ENCODE measurements around the gene TICRR.

Gene TICRR

DNA sequence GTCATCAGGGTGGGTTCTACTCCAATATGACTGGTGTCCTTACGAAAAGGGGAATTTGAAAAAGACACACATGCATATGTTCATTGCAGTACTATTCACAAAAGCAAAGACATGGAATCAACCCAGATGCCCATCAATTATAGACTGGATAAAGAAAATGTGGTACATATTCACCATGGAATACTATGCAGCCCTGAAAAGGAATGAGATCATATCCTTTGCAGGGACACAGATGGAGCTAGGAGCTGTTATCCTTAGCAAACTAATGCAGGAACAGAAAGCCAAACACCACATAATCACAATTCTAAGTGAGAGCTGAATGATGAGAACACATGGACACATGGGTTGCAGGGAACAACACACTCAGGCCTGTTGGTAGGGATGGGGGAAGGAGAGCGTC, 24.8 kb upstream of the TICRR start:
- peaks cover 15% of the 10 kb centered on the region for H3K27me3 ChIP-seq (ENCODE audit: insufficient read depth, low read length)
- no peaks in the 10 kb centered on the region for H3K9me3 ChIP-seq (ENCODE audit: low read length)
- H3K4me3 ChIP-seq (ENCODE audit: low read length) = no peak overlapping the region
- H2AFZ ChIP-seq (ENCODE audit: low read depth, low read length) = no peak overlapping the region
- peaks cover 9% of the 10 kb centered on the region for H3K4me1 ChIP-seq (ENCODE audit: insufficient read depth, low read length)
- H3K36me3 ChIP-seq (ENCODE audit: insufficient read depth, low read length) = no peaks in the 10 kb centered on the region

DNA sequence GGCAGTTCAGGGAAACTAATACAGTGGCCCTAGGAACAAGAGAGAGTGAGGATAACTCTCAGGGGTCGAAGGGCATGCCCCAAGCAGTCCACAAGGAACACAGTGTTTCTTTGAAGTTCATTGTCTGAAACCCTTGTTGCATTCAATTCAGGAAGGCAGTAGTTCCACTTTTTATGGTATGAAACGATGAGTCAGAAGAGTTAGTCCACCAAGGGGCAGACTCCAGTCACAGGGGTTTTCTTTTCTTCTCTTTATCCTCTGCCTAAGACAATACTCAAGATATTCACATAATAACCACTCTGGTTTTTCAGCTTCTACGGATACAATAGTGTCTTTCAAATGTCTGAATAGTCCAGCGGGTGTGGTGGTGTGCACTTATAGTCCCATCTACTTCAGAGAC, 23.7 kb upstream of the TICRR start:
- H3K36me3 ChIP-seq (ENCODE audit: insufficient read depth, low read length) = no peaks in the 10 kb centered on the region
- no peaks in the 10 kb centered on the region for H3K9me3 ChIP-seq (ENCODE audit: low read length)
- no peak overlapping the region for H3K4me3 ChIP-seq (ENCODE audit: low read length)
- peaks cover 9% of the 10 kb centered on the region for H3K4me1 ChIP-seq (ENCODE audit: insufficient read depth, low read length)
- peaks cover 10% of the 10 kb centered on the region for H3K27me3 ChIP-seq (ENCODE audit: insufficient read depth, low read length)
- no peak overlapping the region for H2AFZ ChIP-seq (ENCODE audit: low read depth, low read length)

DNA sequence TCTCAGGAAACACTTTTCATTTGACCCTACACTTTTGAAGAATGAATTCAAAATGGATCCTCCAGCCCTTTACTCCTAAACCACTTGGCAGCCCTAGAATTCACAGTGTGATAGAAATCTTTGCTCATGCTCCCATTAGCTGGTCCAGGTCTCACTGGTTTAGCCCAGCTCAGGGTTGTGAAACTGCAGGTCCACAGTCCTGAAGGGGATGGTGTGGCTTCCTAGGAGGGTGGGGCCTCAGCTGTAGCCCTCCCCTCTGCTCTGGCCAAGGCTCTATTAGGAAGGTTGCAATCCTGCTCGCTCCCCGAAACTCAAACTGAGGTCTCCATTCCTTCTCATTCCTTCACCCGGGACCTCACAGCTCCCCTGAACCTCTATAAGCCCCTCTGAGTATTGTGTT, 21.6 kb upstream of the TICRR start:
- H3K36me3 ChIP-seq (ENCODE audit: insufficient read depth, low read length) = no peaks in the 10 kb centered on the region
- H3K27me3 ChIP-seq (ENCODE audit: insufficient read depth, low read length) = peaks cover 9% of the 10 kb centered on the region

DNA sequence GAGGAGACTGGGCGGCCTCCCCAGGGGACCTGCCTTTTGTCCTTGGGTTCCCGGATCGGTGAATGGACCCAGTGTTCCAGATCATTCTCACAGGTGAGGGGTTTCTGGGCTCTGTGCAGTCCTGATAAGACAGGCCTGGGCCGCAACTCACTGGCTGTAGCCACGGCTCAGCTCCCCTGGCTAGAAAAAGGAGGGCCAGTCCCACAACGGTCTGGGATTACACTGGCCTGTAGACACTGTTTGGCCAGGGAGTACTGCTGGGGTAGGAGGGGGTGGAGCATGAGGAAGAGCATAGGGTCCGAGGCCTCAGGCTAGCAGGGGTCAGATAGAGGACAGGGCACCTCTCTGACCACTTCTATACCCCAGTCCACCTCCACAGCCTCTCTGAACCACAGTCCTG, 21.0 kb upstream of the TICRR start:
- Histone ChIP-seq H3K9me3 (ENCODE audit: low read length) (no peaks in the 10 kb centered on the region), H3K36me3 (ENCODE audit: insufficient read depth, low read length) (no peaks in the 10 kb centered on the region), H3K4me1 (ENCODE audit: insufficient read depth, low read length) (peaks cover 9% of the 10 kb centered on the region), H3K4me3 (ENCODE audit: low read length) (no peak overlapping the region), H2AFZ (ENCODE audit: low read depth, low read length) (no peak overlapping the region), H3K27me3 (ENCODE audit: insufficient read depth, low read length) (peaks cover 7% of the 10 kb centered on the region)

More for the DNA sequence above, 21.6 kb upstream of the TICRR start:
- no peak overlapping the region for H3K4me3 ChIP-seq (ENCODE audit: low read length)
- H3K9me3 ChIP-seq (ENCODE audit: low read length) = no peaks in the 10 kb centered on the region
- peaks cover 9% of the 10 kb centered on the region for H3K4me1 ChIP-seq (ENCODE audit: insufficient read depth, low read length)
- H2AFZ ChIP-seq (ENCODE audit: low read depth, low read length) = no peak overlapping the region

DNA sequence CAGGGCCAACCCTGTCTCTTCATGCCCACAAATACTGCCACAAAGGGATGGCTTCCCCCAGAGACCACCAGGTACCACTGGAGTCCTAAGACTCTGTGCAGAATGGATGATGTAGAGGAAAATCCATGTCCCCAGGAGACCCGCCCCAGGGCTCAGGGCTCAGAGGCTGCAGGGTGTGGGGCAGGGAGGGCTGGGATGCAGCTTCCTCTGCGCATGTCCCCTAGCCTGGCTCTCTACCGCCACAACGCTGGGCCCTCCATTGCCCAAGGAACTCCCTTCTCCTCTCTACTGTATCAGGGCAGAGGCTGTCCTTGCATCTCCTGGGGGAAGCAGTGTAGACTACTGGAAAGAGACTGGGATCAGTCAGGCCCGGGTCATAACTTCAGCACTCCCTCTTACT, 19.5 kb upstream of the TICRR start:
- Histone ChIP-seq H3K36me3 (ENCODE audit: insufficient read depth, low read length) (no peaks in the 10 kb centered on the region), H3K9me3 (ENCODE audit: low read length) (no peaks in the 10 kb centered on the region), H2AFZ (ENCODE audit: low read depth, low read length) (no peak overlapping the region), H3K4me1 (ENCODE audit: insufficient read depth, low read length) (peaks cover 9% of the 10 kb centered on the region), H3K4me3 (ENCODE audit: low read length) (no peak overlapping the region), H3K27me3 (ENCODE audit: insufficient read depth, low read length) (peaks cover 7% of the 10 kb centered on the region)

DNA sequence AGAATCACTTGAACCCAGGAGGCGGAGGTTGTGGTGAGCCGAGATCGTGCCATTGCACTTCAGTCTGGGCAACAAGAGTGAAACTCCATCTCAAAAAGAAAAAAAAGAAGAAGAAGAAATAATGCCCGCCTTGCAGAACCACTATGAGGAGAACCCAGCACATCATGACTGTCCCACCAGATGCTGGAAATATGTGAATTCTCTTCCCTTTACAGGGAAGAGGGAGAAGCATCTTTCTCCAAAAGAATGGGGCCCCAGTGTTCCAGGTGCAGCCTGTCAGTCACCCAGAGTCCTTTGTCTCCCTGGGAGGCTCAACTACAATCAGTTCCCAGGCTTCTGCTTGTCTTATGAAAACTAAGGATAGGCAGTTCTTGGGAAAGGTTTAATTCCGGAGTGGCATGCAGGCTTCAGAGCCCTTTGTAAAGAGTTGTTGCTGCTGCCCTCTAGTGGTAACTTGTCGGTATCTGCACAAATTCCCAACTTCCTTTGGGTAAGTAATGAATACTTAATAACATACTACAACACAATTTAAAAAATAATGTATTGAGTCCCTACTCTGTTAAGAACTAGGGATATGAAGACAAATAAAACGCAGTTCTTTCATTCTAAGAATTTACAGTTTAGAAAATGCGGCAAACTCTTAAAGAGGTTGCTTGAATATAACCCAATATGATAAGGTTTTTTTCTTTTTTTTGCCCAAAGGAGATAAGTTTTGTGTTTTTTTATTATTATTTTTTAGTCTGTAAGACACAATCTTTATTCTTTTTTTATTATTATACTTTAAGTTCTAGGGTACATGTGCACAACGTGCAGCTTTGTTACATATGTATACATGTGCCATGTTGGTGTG, 18.6 kb upstream of the TICRR start:
- Histone ChIP-seq H3K36me3 (ENCODE audit: insufficient read depth, low read length) (no peaks in the 10 kb centered on the region), H3K27me3 (ENCODE audit: insufficient read depth, low read length) (peaks cover 7% of the 10 kb centered on the region), H3K4me3 (ENCODE audit: low read length) (no peak overlapping the region), H2AFZ (ENCODE audit: low read depth, low read length) (no peak overlapping the region), H3K9me3 (ENCODE audit: low read length) (no peaks in the 10 kb centered on the region), H3K4me1 (ENCODE audit: insufficient read depth, low read length) (peaks cover 4% of the 10 kb centered on the region)

DNA sequence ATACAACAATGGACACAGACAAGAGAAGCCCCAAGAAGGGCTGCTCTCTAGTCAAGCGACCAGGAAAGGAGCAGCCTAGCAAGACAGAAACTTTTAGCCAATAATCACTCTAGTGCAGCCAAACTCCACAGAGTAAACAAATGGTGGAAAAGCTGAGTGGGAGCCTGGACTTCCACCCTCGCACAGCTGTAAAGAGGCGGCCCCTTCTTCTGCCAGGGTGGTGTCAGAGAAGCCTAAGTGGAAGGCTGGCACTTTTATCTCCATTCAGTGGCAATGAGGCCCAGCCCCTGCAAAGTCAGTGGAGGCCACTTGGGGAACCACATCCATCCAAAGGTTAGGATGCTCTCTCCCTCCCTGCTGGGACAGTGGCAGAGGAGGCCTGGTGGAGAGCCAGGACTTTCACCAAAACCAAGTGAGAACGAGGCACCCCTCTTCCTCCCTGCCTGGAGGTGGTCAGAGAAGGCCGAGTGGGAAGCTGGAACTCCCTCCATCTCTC, 15.5 kb upstream of the TICRR start:
- H3K4me3 ChIP-seq (ENCODE audit: low read length) = no peak overlapping the region
- no peaks in the 10 kb centered on the region for H3K36me3 ChIP-seq (ENCODE audit: insufficient read depth, low read length)
- no peak overlapping the region for H2AFZ ChIP-seq (ENCODE audit: low read depth, low read length)
- H3K9me3 ChIP-seq (ENCODE audit: low read length) = no peaks in the 10 kb centered on the region
- no peaks in the 10 kb centered on the region for H3K4me1 ChIP-seq (ENCODE audit: insufficient read depth, low read length)
- peaks cover 3% of the 10 kb centered on the region for H3K27me3 ChIP-seq (ENCODE audit: insufficient read depth, low read length)

DNA sequence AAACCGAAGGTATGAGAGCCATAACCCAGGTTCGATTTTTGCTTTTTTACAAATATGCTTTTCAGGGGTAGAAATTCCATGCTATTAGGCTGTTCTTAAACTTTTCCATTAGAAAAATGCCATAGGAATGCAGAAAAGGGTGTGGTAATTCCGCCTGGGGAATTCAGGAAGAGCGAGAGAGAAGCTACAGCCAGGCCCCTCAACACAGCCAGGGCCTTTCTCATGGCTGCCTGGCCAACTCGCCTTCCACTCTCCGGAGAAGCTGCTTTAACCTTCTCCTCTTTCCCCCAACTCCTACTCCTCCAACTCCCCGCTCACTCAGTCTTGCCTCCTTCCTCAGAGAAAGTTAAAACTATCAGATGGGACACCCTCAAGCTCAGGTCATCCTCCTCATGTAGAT, 9.1 kb upstream of the TICRR start:
- Histone ChIP-seq H3K27me3 (ENCODE audit: insufficient read depth, low read length) (no peaks in the 10 kb centered on the region), H3K4me1 (ENCODE audit: insufficient read depth, low read length) (no peaks in the 10 kb centered on the region), H3K4me3 (ENCODE audit: low read length) (no peak overlapping the region), H2AFZ (ENCODE audit: low read depth, low read length) (no peak overlapping the region), H3K9me3 (ENCODE audit: low read length) (peaks cover 2% of the 10 kb centered on the region), H3K36me3 (ENCODE audit: insufficient read depth, low read length) (no peaks in the 10 kb centered on the region)

DNA sequence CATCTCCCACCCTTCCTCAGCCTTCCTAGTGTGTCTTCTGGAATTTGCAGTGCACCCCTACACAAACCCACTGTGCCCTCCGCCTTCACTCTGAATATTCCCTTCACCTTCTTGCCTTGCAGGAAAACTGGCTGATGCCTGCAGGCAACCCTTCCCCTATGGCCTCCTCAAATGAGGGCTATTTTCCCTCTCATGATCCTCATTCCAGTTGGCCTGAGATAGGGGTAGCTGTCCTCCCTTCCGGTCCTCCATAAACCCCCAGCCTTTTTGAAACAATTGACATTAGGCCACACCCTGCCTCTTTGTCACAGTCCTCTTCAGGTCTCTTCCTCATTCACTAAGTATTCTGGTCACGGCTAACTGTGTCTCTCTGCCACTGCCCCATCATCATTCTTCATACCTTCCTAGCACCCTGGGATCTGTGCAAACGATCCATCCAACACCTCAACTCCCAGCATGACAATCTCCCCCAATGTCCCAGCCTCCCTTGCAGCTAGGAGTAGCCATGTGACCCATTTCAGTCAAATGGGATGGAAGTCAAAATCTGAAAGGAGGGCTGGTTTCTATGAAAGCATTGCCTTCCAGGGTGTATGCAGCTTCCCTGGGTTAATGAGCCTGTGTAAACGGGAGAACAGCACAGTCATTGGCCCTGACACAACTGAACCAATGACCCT, 8.5 kb upstream of the TICRR start:
- Histone ChIP-seq H3K4me3 (ENCODE audit: low read length) (no peak overlapping the region), H3K27me3 (ENCODE audit: insufficient read depth, low read length) (no peaks in the 10 kb centered on the region), H2AFZ (ENCODE audit: low read depth, low read length) (no peak overlapping the region)

DNA sequence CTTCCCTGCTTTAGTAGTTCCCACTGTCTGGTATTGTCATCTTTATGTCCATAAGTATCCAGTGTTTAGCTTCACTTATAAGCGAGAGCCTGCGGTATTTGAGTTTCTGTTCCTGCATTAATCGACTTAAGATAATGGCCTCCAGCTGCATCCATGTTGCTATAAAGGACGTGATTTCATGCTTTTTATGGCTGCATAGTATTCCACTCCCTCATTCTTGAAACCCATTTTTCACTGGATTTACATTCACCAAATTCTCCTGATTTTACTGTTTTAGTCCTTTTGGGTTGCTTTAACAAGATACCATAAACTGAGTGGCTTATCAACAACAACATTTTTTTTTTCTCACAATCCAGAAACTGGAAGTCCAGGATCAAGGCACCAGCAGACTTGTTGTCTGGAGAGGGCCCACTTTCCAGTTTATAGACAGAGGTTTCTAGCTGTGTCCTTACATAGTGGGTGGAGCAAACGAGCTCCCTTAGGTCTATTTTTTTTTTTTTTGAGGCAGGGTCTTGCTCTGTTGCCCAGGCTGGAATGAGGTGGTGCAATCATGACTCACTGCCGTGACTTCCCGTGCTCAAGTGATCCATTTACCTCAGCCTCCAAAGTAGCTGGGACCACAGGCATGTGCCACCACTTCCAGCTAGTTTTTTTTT, 6.1 kb upstream of the TICRR start:
- H3K4me3 ChIP-seq (ENCODE audit: low read length) = no peak overlapping the region
- H3K36me3 ChIP-seq (ENCODE audit: insufficient read depth, low read length) = no peaks in the 10 kb centered on the region
- no peaks in the 10 kb centered on the region for H3K4me1 ChIP-seq (ENCODE audit: insufficient read depth, low read length)
- no peak overlapping the region for H2AFZ ChIP-seq (ENCODE audit: low read depth, low read length)
- no peaks in the 10 kb centered on the region for H3K27me3 ChIP-seq (ENCODE audit: insufficient read depth, low read length)
- peaks cover 2% of the 10 kb centered on the region for H3K9me3 ChIP-seq (ENCODE audit: low read length)

More for the DNA sequence above, 8.5 kb upstream of the TICRR start:
- Histone ChIP-seq H3K4me1 (ENCODE audit: insufficient read depth, low read length) (no peaks in the 10 kb centered on the region), H3K36me3 (ENCODE audit: insufficient read depth, low read length) (no peaks in the 10 kb centered on the region), H3K9me3 (ENCODE audit: low read length) (peaks cover 2% of the 10 kb centered on the region)

DNA sequence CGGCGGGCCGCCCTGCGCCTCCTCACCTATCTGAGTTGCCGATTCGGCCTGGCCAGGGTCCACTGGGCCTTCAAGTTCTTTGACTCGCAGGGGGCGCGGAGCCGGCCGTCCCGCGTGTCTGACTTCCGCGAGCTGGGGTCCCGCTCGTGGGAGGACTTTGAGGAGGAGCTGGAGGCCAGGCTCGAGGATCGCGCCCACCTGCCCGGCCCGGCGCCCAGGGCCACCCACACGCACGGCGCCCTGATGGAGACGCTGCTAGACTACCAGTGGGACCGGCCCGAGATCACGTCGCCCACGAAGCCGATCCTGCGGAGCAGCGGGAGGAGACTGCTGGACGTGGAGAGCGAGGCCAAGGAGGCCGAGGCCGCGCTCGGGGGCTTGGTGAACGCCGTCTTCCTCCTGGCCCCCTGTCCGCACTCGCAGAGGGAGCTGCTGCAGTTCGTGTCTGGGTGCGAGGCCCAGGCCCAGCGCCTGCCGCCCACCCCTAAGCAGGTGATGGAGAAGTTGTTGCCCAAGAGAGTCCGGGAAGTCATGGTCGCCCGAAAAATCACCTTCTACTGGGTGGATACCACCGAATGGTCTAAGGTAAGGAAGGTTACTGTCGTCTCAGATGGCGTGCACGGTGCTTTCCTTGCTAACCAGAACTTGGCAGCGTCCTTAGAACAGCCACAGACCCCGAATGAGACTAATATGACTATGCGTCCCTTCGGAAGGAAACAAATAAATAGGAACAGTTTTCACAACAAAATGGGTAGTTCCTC, 567 bp downstream of the TICRR start:
- peak overlapping the region; percentile 77 for H2AFZ ChIP-seq (ENCODE audit: low read depth, low read length)
- H3K9me3 ChIP-seq (ENCODE audit: low read length) = no peaks in the 10 kb centered on the region
- H3K27me3 ChIP-seq (ENCODE audit: insufficient read depth, low read length) = no peaks in the 10 kb centered on the region
- peaks cover 25% of the 10 kb centered on the region for H3K4me1 ChIP-seq (ENCODE audit: insufficient read depth, low read length)
- H3K36me3 ChIP-seq (ENCODE audit: insufficient read depth, low read length) = peaks cover 10% of the 10 kb centered on the region
- H3K4me3 ChIP-seq (ENCODE audit: low read length) = peak overlapping the region; percentile 82

DNA sequence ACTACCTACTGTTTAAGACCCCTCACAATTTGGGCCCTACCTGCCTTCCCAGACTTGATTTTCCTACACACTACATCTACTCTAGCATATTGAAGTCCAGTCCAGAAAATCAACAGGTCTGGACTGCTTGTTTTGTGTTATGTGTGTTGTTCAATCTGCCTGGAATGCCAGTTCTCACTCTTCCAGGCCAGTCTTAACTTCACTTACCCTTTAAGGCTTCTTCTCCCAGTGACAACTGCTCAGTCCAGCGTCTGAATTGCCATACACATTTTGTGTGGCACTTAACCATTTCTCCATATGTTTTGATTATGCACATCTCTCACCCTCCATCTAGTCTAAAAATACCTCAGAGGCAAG, 1.1 kb downstream of the TICRR start:
- peak overlapping the region; percentile 82 for H3K4me3 ChIP-seq (ENCODE audit: low read length)
- peaks cover 15% of the 10 kb centered on the region for H3K36me3 ChIP-seq (ENCODE audit: insufficient read depth, low read length)
- no peaks in the 10 kb centered on the region for H3K27me3 ChIP-seq (ENCODE audit: insufficient read depth, low read length)
- H3K4me1 ChIP-seq (ENCODE audit: insufficient read depth, low read length) = peaks cover 25% of the 10 kb centered on the region
- H2AFZ ChIP-seq (ENCODE audit: low read depth, low read length) = peak overlapping the region; percentile 77
- H3K9me3 ChIP-seq (ENCODE audit: low read length) = no peaks in the 10 kb centered on the region

DNA sequence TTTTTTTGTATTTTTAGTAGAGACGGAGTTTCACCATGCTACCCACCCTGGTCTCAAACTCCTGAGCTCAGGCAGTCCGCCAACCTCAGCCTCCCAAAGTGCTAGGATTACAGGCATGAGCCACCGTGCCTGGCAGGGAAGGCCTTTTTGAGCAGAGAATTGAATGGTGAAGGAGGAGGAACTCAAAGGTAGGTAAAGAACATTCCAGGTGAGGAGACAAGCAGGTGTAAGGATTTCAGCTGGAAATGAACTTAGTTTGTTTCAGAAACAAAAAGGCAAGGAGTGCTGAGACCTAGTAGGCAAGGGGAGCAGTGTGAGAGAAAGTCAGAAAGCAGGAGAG, 2.5 kb downstream of the TICRR start:
- H2AFZ ChIP-seq (ENCODE audit: low read depth, low read length) = no peak overlapping the region
- peaks cover 19% of the 10 kb centered on the region for H3K36me3 ChIP-seq (ENCODE audit: insufficient read depth, low read length)
- no peaks in the 10 kb centered on the region for H3K27me3 ChIP-seq (ENCODE audit: insufficient read depth, low read length)
- peak overlapping the region; percentile 24 for H3K4me3 ChIP-seq (ENCODE audit: low read length)
- H3K9me3 ChIP-seq (ENCODE audit: low read length) = no peaks in the 10 kb centered on the region
- H3K4me1 ChIP-seq (ENCODE audit: insufficient read depth, low read length) = peaks cover 25% of the 10 kb centered on the region
